H1 (cell line): Measurements from ENCODE around the gene ARID1B. TPM values are rescaled to one million over a fixed set of nuclear protein-coding genes. Genes with fewer than 3 reads are reported as not detected.

Experiments
- CHD2 ChIP-seq: IDR thresholded peaks from 2 replicates; pipeline ENCODE4 v1.6.1; 2012; ENCODE audit warnings: low read length, improper control_type of control experiment
- EP300 ChIP-seq, 2 experiments: IDR thresholded peaks; 1 replicate in 1 of 2; 2 replicates in 1 of 2; pipeline ENCODE4 v1.6.1; 2011 to 2012; ENCODE audit warnings: low read depth in 2 of 2, low read length in 2 of 2, mild to moderate bottlenecking in 2 of 2, borderline replicate concordance in 1 of 2, inconsistent platforms in 1 of 2, moderate library complexity in 1 of 2
- GTF2F1 ChIP-seq: IDR thresholded peaks from 2 replicates; pipeline ENCODE4 v1.6.1; 2012; ENCODE audit warnings: low read depth, low read length, improper control_type of control experiment, borderline replicate concordance
- HDAC6 ChIP-seq: IDR thresholded peaks from one replicate; pipeline ENCODE4 v1.7.1; 2012; ENCODE audit warnings: low read depth, mild to moderate bottlenecking, inconsistent platforms, low read length, moderate library complexity
- POU5F1 ChIP-seq: IDR thresholded peaks from 2 replicates; pipeline ENCODE4 v1.6.1; 2011; ENCODE audit warnings: low read depth, mild to moderate bottlenecking, low read length, moderate library complexity
- polyA plus RNA-seq, 7 experiments: library from polyadenylated mRNA; depleted of rRNA in 3 of 7; stranded (reverse) in 5 of 7; unstranded in 2 of 7; fragments of >200 nt in 5 of 7; fragments of 200-250 nt in 2 of 7; gene quantifications; 1 replicate in 5 of 7; 2 replicates in 1 of 7; 4 replicates in 1 of 7; pipeline versions ENCODE4 v1.2.1 to v1.2.3, GENCODE V29; 2011 to 2013; ENCODE audit warnings: missing spikeins in 2 of 7, mixed read lengths in 2 of 7
- total RNA-seq: library from RNA; stranded (reverse); fragmentation: NEBNext Ultra II Directional; extraction: Animal tissue kit (Norgen Biotek cat#: 25700); gene quantifications from 2 replicates; pipeline ENCODE4 v1.2.1, GENCODE V29; 2021
- TF ChIP-seq, protein P1 (sequence below), 3 experiments: IDR thresholded peaks; 1 replicate in 2 of 3; 2 replicates in 1 of 3; pipeline versions ENCODE4 v1.5.1 to v1.6.1; 2011; ENCODE audit warnings: low read length in 3 of 3, mild to moderate bottlenecking in 3 of 3, inconsistent platforms in 2 of 3, low read depth in 1 of 3, moderate library complexity in 1 of 3; ENCODE audit not compliant: insufficient read depth in 1 of 3; ENCODE audit errors: control extremely low read depth in 1 of 3
- TF ChIP-seq, protein P2 (sequence below): IDR thresholded peaks from 2 replicates; pipeline ENCODE4 v1.6.1; 2011; ENCODE audit warnings: low read depth, mild to moderate bottlenecking, low read length; ENCODE audit not compliant: insufficient read depth

The ARID1B gene
- total and polyA plus RNA-seq, 2 of the 8 experiments (the other 6 are each of a cell fraction or from before 2014, with no cell fraction given), result 24.3 to 70.3 TPM

DNA sequence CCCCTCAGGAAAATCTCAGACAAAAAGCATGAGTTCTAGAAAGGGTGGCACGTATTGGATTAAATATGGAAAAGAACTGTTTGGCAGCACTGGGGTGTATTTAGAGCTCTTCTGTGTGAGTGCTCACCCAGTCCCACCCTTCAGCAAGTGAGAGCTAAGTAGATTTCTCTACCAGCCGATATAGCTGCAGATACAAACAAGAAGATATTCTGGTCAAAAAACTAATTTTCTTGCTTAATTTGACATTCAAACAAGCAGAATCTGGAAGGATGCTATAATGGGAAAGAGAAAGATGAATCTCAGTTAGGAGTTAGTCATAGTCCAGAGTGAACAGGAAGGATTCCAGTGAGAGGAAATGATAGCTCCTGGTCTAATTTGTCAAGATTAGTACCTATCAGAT is 314.1 kb downstream of the ARID1B start (continued):
- TF ChIP-seq CHD2, result no peak
- TF ChIP-seq EP300 (IDR thresholded peaks at IDR 0.05; ENCODE audit: borderline replicate concordance in 1 of 2, low read depth in 2 of 2, low read length in 2 of 2), result no peak
- TF ChIP-seq, protein P1, sequence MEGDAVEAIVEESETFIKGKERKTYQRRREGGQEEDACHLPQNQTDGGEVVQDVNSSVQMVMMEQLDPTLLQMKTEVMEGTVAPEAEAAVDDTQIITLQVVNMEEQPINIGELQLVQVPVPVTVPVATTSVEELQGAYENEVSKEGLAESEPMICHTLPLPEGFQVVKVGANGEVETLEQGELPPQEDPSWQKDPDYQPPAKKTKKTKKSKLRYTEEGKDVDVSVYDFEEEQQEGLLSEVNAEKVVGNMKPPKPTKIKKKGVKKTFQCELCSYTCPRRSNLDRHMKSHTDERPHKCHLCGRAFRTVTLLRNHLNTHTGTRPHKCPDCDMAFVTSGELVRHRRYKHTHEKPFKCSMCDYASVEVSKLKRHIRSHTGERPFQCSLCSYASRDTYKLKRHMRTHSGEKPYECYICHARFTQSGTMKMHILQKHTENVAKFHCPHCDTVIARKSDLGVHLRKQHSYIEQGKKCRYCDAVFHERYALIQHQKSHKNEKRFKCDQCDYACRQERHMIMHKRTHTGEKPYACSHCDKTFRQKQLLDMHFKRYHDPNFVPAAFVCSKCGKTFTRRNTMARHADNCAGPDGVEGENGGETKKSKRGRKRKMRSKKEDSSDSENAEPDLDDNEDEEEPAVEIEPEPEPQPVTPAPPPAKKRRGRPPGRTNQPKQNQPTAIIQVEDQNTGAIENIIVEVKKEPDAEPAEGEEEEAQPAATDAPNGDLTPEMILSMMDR (IDR thresholded peaks at IDR 0.05; ENCODE audit: control extremely low read depth in 1 of 3, insufficient read depth in 1 of 3, low read depth in 1 of 3, low read length in 3 of 3), result no peak
- TF ChIP-seq POU5F1, result no peak
- no peak for TF ChIP-seq HDAC6
- TF ChIP-seq, protein P2, sequence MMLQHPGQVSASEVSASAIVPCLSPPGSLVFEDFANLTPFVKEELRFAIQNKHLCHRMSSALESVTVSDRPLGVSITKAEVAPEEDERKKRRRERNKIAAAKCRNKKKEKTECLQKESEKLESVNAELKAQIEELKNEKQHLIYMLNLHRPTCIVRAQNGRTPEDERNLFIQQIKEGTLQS, result no peak
- no peak for TF ChIP-seq GTF2F1
